ENCODE results near the gene GNPAT.

DNA sequence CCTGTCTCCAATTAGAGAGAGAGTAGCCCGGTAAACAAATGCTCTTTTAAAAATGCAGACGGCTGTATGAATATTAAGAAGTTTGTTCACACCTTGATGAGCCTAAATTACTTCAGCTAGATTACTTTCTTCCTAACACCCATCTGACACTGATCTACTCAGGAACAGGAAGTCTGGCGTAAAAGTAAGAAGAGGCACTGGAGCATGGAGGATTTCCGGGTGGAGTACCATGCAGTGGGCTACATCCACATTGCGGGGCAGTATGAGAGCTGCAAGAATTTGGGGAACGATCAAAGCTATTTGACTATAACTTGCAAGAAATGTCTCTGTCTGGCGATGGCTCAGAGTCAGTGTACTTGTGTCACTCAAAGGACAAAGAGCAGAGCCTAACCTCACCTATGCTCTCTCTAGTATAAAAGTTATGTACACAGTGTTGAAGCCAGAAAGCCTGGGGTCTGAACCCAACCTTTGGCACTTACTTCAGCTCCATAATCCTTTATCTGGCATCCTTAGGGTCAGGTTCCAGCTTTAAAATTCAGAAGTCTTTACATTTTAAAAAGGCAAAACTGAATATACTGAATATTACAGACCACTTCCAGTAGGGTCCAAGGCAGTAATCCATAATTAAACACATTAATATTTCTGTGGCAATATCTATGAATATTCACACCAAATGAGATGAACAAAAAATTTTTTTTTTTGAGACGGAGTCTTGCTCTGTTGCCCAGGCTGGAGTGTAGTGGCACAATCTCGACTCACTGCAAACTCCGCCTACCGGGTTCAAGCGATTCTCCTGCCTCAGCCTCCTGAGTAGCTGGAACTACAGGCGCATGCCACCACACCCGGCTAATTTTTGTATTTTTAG is 7.9 kb upstream of the GNPAT start:
- TF ChIP-seq ATF7 (IDR thresholded peaks at IDR 0.05; ENCODE audit: low read depth) (no peak), CTCF (IDR thresholded peaks at IDR 0.05 in 2 of 3, conservative IDR thresholded peaks at IDR 0.05 in 1 of 3; ENCODE audit: control insufficient read depth in 2 of 3, extremely low read depth in 1 of 3, insufficient read depth in 1 of 3, low read depth in 3 of 3, low read length in 3 of 3) (no peak), LARP7 (IDR thresholded peaks at IDR 0.05) (no peak), RAD21 (IDR thresholded peaks at IDR 0.05; ENCODE audit: insufficient read depth, low read depth, low read length) (no peak), EGR1 (IDR thresholded peaks at IDR 0.05; ENCODE audit: borderline replicate concordance in 1 of 2, low read depth in 2 of 2, low read length in 2 of 2) (no peak), ZNF207 (IDR thresholded peaks at IDR 0.05; ENCODE audit: borderline replicate concordance) (no peak), FOXM1 (IDR thresholded peaks at IDR 0.05; ENCODE audit: low read depth, low read length) (no peak), NR2C2 (IDR thresholded peaks at IDR 0.05; ENCODE audit: borderline replicate concordance, control insufficient read depth, insufficient read length, low read depth) (no peak), POLR2A (IDR thresholded peaks at IDR 0.05; ENCODE audit: low read depth, low read length) (no peak), POLR2AphosphoS5 (IDR thresholded peaks at IDR 0.05; ENCODE audit: low read length) (no peak)
- TF ChIP-seq, protein P1, sequence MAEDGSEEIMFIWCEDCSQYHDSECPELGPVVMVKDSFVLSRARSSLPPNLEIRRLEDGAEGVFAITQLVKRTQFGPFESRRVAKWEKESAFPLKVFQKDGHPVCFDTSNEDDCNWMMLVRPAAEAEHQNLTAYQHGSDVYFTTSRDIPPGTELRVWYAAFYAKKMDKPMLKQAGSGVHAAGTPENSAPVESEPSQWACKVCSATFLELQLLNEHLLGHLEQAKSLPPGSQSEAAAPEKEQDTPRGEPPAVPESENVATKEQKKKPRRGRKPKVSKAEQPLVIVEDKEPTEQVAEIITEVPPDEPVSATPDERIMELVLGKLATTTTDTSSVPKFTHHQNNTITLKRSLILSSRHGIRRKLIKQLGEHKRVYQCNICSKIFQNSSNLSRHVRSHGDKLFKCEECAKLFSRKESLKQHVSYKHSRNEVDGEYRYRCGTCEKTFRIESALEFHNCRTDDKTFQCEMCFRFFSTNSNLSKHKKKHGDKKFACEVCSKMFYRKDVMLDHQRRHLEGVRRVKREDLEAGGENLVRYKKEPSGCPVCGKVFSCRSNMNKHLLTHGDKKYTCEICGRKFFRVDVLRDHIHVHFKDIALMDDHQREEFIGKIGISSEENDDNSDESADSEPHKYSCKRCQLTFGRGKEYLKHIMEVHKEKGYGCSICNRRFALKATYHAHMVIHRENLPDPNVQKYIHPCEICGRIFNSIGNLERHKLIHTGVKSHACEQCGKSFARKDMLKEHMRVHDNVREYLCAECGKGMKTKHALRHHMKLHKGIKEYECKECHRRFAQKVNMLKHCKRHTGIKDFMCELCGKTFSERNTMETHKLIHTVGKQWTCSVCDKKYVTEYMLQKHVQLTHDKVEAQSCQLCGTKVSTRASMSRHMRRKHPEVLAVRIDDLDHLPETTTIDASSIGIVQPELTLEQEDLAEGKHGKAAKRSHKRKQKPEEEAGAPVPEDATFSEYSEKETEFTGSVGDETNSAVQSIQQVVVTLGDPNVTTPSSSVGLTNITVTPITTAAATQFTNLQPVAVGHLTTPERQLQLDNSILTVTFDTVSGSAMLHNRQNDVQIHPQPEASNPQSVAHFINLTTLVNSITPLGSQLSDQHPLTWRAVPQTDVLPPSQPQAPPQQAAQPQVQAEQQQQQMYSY (CRISPR knock-in tag; IDR thresholded peaks at IDR 0.05), result no peak
- TF ChIP-seq, protein P2, sequence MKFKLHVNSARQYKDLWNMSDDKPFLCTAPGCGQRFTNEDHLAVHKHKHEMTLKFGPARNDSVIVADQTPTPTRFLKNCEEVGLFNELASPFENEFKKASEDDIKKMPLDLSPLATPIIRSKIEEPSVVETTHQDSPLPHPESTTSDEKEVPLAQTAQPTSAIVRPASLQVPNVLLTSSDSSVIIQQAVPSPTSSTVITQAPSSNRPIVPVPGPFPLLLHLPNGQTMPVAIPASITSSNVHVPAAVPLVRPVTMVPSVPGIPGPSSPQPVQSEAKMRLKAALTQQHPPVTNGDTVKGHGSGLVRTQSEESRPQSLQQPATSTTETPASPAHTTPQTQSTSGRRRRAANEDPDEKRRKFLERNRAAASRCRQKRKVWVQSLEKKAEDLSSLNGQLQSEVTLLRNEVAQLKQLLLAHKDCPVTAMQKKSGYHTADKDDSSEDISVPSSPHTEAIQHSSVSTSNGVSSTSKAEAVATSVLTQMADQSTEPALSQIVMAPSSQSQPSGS (IDR thresholded peaks at IDR 0.05; ENCODE audit: low read length), result no peak
- TF ChIP-seq, protein P3, sequence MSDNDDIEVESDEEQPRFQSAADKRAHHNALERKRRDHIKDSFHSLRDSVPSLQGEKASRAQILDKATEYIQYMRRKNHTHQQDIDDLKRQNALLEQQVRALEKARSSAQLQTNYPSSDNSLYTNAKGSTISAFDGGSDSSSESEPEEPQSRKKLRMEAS (IDR thresholded peaks at IDR 0.05; ENCODE audit: low read depth, low read length), result no peak

Data from GM12878 (cell line).